Erythroblast (primary cell): ENCODE measurements around the gene RETSAT.

ENCODE experiments used
- GATA1 ChIP-seq: IDR thresholded peaks from 2 replicates; pipeline ENCODE4 v1.6.1; 2011; ENCODE audit warnings: low read depth, mild to moderate bottlenecking, control low read depth, low read length, moderate library complexity
- POLR2A ChIP-seq: IDR thresholded peaks from 2 replicates; pipeline ENCODE4 v1.6.1; 2011; ENCODE audit warnings: mild to moderate bottlenecking, low read length

GRCh38 chr2:85323351-85323987, 30.9 kb downstream of the RETSAT start:
- no peak for TF ChIP-seq POLR2A
- TF ChIP-seq GATA1: no peak
